ENCODE data around the gene LDLRAD1.
A peak's percentile ranks its signal among the peaks of the same experiment; 100 is the strongest.

The LDLRAD1 gene

GRCh38 chr1:54047384-54048305, 29.7 kb upstream of the LDLRAD1 start:
- no peak overlapping the region for H2AK5ac ChIP-seq (ENCODE audit: low read length, severe bottlenecking)
- H3K4me2 ChIP-seq (ENCODE audit: low read length, poor library complexity, severe bottlenecking) = no peak overlapping the region
- H2BK120ac ChIP-seq (ENCODE audit: low read depth, low read length) = no peak overlapping the region
- DNase-seq = peak; percentile 44
- no peak overlapping the region for H3K27ac ChIP-seq (ENCODE audit: low read length, poor library complexity, severe bottlenecking)
- H2BK5ac ChIP-seq (ENCODE audit: low read depth, low read length, poor library complexity, severe bottlenecking) = no peak overlapping the region
- H2BK12ac ChIP-seq (ENCODE audit: low read length in 2 of 2) = no peak overlapping the region
- no peak overlapping the region for H3K23ac ChIP-seq (ENCODE audit: low read length in 2 of 2)
- H3K14ac ChIP-seq (ENCODE audit: low read length in 2 of 2) = no peak overlapping the region
- H2BK15ac ChIP-seq (ENCODE audit: low read depth, poor library complexity, severe bottlenecking) = no peak overlapping the region
- H3K18ac ChIP-seq (ENCODE audit: low read depth in 1 of 2, low read length in 2 of 2) = no peak overlapping the region
- WGBS = 83% methylated on average over 2 of the region's 5 CpGs
- H3K36me3 ChIP-seq (ENCODE audit: control insufficient read depth in 1 of 2, insufficient read depth in 2 of 2, low read depth in 1 of 2, low read length in 2 of 2) = peaks cover 0 to 20% of the 10 kb centered on the region in 2 experiments
- no peak overlapping the region for H4K91ac ChIP-seq (ENCODE audit: low read length)
- H3K79me1 ChIP-seq (replicated peaks; ENCODE audit: low read length, poor library complexity, severe bottlenecking) = peaks cover 5% of the 10 kb centered on the region
- H4K8ac ChIP-seq (ENCODE audit: low read length) = no peak overlapping the region
- peak overlapping the region; percentile 7 for H3K9ac ChIP-seq (ENCODE audit: low read length)
- no peak overlapping the region for H2AFZ ChIP-seq (ENCODE audit: low read depth, low read length)
- H3K4me1 ChIP-seq (ENCODE audit: control insufficient read depth, insufficient read depth, low read depth, low read length) = peaks cover 5% of the 10 kb centered on the region
- H3K4me3 ChIP-seq (ENCODE audit: insufficient read depth in 1 of 2, low read depth in 1 of 2, low read length in 2 of 2) = no peak overlapping the region
- H3K9me3 ChIP-seq (ENCODE audit: control insufficient read depth, low read length) = no peaks in the 10 kb centered on the region
- H3K27me3 ChIP-seq (ENCODE audit: control insufficient read depth in 1 of 2, insufficient read depth in 1 of 2, low read length in 2 of 2) = no peaks in the 10 kb centered on the region
- no peak overlapping the region for H3K4ac ChIP-seq (ENCODE audit: low read depth in 1 of 2, low read length in 2 of 2)

DNA sequence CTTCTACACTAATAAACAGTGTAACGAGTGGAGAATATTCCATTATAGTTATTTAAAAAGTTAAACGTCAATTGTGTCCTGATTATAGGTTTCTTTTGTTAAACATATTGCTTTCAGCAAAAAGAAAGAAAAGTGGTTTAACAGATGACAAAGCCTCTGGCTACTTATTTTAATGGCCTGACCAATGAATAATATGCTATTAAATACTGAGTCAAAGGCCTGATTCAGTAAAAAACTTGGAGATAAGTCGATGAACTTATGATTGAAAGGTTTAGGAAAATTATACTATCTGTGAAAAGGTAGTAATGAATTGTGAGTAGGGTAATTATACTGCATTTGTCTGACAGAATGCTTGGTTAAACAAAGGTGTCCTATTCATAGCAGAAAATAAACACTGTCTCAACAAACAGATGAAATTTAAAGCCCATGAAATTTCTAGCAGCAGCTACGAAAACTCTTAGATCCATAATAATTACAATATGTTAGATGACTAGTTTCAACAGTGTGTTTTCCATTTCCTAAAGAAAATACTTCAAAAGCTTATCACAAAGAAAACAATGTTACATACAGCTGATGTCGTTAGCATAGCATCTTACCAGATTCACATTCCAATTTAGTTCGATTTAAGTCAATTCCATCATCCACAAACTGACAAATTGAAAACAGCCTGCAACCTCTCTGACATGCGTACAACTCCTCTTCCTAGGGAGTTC, 28.8 kb upstream of the LDLRAD1 start:
- DNase-seq = no peak
- Histone ChIP-seq H4K91ac (ENCODE audit: low read length) (no peak overlapping the region), H2AFZ (ENCODE audit: low read depth, low read length) (no peak overlapping the region), H4K8ac (ENCODE audit: low read length) (no peak overlapping the region), H2BK120ac (ENCODE audit: low read depth, low read length) (no peak overlapping the region), H3K4me1 (ENCODE audit: control insufficient read depth, insufficient read depth, low read depth, low read length) (peaks cover 5% of the 10 kb centered on the region), H3K14ac (ENCODE audit: low read length in 2 of 2) (no peak overlapping the region), H3K9ac (ENCODE audit: low read length) (peak overlapping the region; percentile 7), H3K4ac (ENCODE audit: low read depth in 1 of 2, low read length in 2 of 2) (no peak overlapping the region), H3K4me2 (ENCODE audit: low read length, poor library complexity, severe bottlenecking) (no peak overlapping the region), H2BK5ac (ENCODE audit: low read depth, low read length, poor library complexity, severe bottlenecking) (no peak overlapping the region), H2BK12ac (ENCODE audit: low read length in 2 of 2) (no peak overlapping the region), H2BK15ac (ENCODE audit: low read depth, poor library complexity, severe bottlenecking) (no peak overlapping the region), H3K36me3 (ENCODE audit: control insufficient read depth in 1 of 2, insufficient read depth in 2 of 2, low read depth in 1 of 2, low read length in 2 of 2) (peaks cover 0 to 29% of the 10 kb centered on the region in 2 experiments), H3K79me1 (replicated peaks; ENCODE audit: low read length, poor library complexity, severe bottlenecking) (peaks cover 5% of the 10 kb centered on the region), H3K27me3 (ENCODE audit: control insufficient read depth in 1 of 2, insufficient read depth in 1 of 2, low read length in 2 of 2) (no peaks in the 10 kb centered on the region), H3K27ac (ENCODE audit: low read length, poor library complexity, severe bottlenecking) (no peak overlapping the region), H3K18ac (ENCODE audit: low read depth in 1 of 2, low read length in 2 of 2) (no peak overlapping the region), H3K4me3 (ENCODE audit: insufficient read depth in 1 of 2, low read depth in 1 of 2, low read length in 2 of 2) (no peak overlapping the region), H3K9me3 (ENCODE audit: control insufficient read depth, low read length) (no peaks in the 10 kb centered on the region), H3K23ac (ENCODE audit: low read length in 2 of 2) (no peak overlapping the region), H2AK5ac (ENCODE audit: low read length, severe bottlenecking) (no peak overlapping the region)
- 94% methylated on average over 4 of the region's 7 CpGs for whole genome bisulfite sequencing

DNA sequence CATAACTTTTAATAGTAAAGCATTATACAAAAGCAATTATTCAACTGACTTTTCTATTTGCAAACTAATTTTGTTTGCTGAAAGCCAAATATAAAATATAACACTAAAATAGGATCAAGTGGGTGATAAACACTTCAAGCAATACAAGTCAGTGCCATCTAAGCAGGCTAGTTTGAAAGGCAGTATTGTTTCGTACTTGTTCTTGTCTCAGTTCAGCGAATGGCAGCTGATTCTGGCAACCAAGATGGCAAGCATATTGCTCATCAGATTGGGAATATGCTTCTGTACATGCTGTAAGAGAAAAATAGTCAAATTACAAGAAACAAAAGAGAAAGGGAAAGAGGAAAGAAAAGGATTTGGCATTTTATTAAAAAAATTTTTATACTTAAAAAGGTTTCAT, 27.5 kb upstream of the LDLRAD1 start:
- Histone ChIP-seq H2AK5ac (ENCODE audit: low read length, severe bottlenecking) (no peak overlapping the region), H4K8ac (ENCODE audit: low read length) (no peak overlapping the region), H2BK120ac (ENCODE audit: low read depth, low read length) (no peak overlapping the region), H3K27ac (ENCODE audit: low read length, poor library complexity, severe bottlenecking) (no peak overlapping the region), H3K79me1 (replicated peaks; ENCODE audit: low read length, poor library complexity, severe bottlenecking) (peaks cover 5% of the 10 kb centered on the region), H3K36me3 (ENCODE audit: control insufficient read depth in 1 of 2, insufficient read depth in 2 of 2, low read depth in 1 of 2, low read length in 2 of 2) (peaks cover 0 to 42% of the 10 kb centered on the region in 2 experiments), H3K23ac (ENCODE audit: low read length in 2 of 2) (no peak overlapping the region), H3K9me3 (ENCODE audit: control insufficient read depth, low read length) (no peaks in the 10 kb centered on the region), H3K9ac (ENCODE audit: low read length) (no peak overlapping the region), H3K4me1 (ENCODE audit: control insufficient read depth, insufficient read depth, low read depth, low read length) (peaks cover 1% of the 10 kb centered on the region), H2AFZ (ENCODE audit: low read depth, low read length) (no peak overlapping the region), H3K27me3 (ENCODE audit: control insufficient read depth in 1 of 2, insufficient read depth in 1 of 2, low read length in 2 of 2) (no peaks in the 10 kb centered on the region), H2BK12ac (ENCODE audit: low read length in 2 of 2) (no peak overlapping the region), H4K91ac (ENCODE audit: low read length) (no peak overlapping the region), H3K4ac (ENCODE audit: low read depth in 1 of 2, low read length in 2 of 2) (no peak overlapping the region), H3K4me2 (ENCODE audit: low read length, poor library complexity, severe bottlenecking) (no peak overlapping the region), H2BK5ac (ENCODE audit: low read depth, low read length, poor library complexity, severe bottlenecking) (no peak overlapping the region), H3K18ac (ENCODE audit: low read depth in 1 of 2, low read length in 2 of 2) (no peak overlapping the region), H3K14ac (ENCODE audit: low read length in 2 of 2) (no peak overlapping the region), H2BK15ac (ENCODE audit: low read depth, poor library complexity, severe bottlenecking) (no peak overlapping the region), H3K4me3 (ENCODE audit: insufficient read depth in 1 of 2, low read depth in 1 of 2, low read length in 2 of 2) (no peak overlapping the region)
- WGBS = 100% methylated on average over 2 of the region's 2 CpGs
- DNase-seq = no peak

DNA sequence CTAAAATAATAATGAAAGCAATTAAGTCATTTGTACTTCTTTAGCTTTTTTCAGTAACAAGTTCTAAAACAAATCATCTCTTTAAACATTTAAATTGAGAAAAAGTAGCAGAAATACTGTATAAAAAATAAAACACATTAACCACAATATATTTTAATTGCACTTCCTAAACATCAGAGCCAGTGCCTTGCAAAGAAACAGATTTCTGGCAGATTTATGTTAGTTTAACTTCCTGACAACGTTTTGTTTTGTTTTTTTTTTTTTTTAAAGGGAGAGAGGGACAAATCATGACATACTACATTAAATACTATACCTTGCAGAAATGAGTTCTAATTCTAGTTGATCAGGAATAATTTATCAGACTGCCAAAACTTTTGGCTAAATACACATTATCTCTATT, 23.8 kb upstream of the LDLRAD1 start:
- no peak overlapping the region for H3K9ac ChIP-seq (ENCODE audit: low read length)
- H2BK15ac ChIP-seq (ENCODE audit: low read depth, poor library complexity, severe bottlenecking) = no peak overlapping the region
- H3K79me1 ChIP-seq (replicated peaks; ENCODE audit: low read length, poor library complexity, severe bottlenecking) = peaks cover 3% of the 10 kb centered on the region
- H2BK12ac ChIP-seq (ENCODE audit: low read length in 2 of 2) = no peak overlapping the region
- H2AK5ac ChIP-seq (ENCODE audit: low read length, severe bottlenecking) = no peak overlapping the region
- H3K23ac ChIP-seq (ENCODE audit: low read length in 2 of 2) = no peak overlapping the region
- H4K8ac ChIP-seq (ENCODE audit: low read length) = no peak overlapping the region
- H3K4ac ChIP-seq (ENCODE audit: low read depth in 1 of 2, low read length in 2 of 2) = no peak overlapping the region
- DNase-seq = no peak
- WGBS = no CpG with 5 or more reads among the region's 1 CpG
- no peak overlapping the region for H3K4me3 ChIP-seq (ENCODE audit: insufficient read depth in 1 of 2, low read depth in 1 of 2, low read length in 2 of 2)
- H3K14ac ChIP-seq (ENCODE audit: low read length in 2 of 2) = no peak overlapping the region
- H3K27me3 ChIP-seq (ENCODE audit: control insufficient read depth in 1 of 2, insufficient read depth in 1 of 2, low read length in 2 of 2) = no peaks in the 10 kb centered on the region
- no peak overlapping the region for H2BK120ac ChIP-seq (ENCODE audit: low read depth, low read length)
- no peak overlapping the region for H2BK5ac ChIP-seq (ENCODE audit: low read depth, low read length, poor library complexity, severe bottlenecking)
- H3K4me2 ChIP-seq (ENCODE audit: low read length, poor library complexity, severe bottlenecking) = no peak overlapping the region
- no peak overlapping the region for H3K18ac ChIP-seq (ENCODE audit: low read depth in 1 of 2, low read length in 2 of 2)
- peaks cover 0 to 76% of the 10 kb centered on the region in 2 experiments for H3K36me3 ChIP-seq (ENCODE audit: control insufficient read depth in 1 of 2, insufficient read depth in 2 of 2, low read depth in 1 of 2, low read length in 2 of 2)
- no peaks in the 10 kb centered on the region for H3K9me3 ChIP-seq (ENCODE audit: control insufficient read depth, low read length)
- no peak overlapping the region for H4K91ac ChIP-seq (ENCODE audit: low read length)
- H3K27ac ChIP-seq (ENCODE audit: low read length, poor library complexity, severe bottlenecking) = no peak overlapping the region
- no peaks in the 10 kb centered on the region for H3K4me1 ChIP-seq (ENCODE audit: control insufficient read depth, insufficient read depth, low read depth, low read length)
- no peak overlapping the region for H2AFZ ChIP-seq (ENCODE audit: low read depth, low read length)
